ENCODE results near the gene HYI.
"Not testable (repeated sequence)": the region's sequence is repeated elsewhere in the genome, so short reads cannot be mapped to it uniquely, and the experiment has no call there.

The HYI gene

DNA sequence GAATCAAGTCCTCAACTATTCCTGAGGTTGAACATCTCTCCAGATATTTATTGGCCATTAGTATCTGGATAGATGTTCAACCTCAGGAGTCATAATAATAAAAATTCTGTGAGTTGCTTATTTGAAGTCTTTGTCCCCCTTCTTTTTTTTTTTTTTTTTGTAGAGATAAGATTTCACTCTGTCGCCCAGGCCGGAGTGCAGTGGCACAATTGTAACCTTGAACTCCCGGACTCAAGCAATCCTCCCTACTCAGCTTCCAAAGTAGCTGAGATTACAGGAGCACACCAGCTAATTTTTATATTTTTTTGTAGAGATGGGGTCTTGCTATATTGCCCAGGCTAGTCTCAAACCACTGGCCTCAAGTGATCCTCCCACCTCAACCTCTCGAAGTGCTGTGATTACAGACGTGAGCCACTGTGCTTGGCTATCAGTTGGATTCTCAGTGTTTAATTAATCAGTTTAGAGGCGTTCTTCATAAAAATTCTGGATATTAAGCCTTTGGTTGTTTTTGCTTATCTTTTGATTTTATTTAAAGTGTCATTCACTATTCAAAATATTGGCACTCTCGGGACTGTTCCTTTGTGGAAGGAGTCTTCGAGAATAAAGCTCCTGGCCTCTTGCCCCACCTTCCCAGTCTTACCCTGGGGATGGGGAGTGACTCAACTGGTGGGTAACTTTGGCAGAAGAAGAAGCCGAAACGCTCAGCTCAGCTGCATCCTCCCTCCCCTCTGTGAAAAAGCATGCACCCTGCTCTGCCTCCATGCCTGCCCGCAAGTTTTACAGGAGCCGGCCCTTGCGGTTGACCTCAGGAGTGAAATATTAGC lies 11.2 kb upstream of the HYI start:
- no peak for DNase-seq

DNA sequence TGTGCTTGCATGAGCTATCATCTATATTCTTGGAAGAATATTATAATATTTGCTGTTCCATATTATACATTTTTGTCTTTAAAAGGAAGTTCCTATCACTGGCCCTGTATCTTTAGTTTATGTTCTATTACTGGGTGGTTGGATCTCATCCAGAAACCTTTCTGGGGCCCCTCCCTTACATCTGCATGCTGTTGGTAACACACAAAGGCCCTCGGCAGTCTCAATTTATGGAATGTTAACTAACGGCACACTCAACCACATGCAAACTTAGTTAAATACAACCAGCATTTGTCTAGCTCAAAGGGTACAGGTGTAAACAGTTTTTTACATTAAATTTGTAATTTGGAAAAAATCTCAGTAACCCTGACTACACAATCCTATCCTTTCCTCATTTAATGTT lies 9.7 kb upstream of the HYI start:
- DNase-seq: no peak

DNA sequence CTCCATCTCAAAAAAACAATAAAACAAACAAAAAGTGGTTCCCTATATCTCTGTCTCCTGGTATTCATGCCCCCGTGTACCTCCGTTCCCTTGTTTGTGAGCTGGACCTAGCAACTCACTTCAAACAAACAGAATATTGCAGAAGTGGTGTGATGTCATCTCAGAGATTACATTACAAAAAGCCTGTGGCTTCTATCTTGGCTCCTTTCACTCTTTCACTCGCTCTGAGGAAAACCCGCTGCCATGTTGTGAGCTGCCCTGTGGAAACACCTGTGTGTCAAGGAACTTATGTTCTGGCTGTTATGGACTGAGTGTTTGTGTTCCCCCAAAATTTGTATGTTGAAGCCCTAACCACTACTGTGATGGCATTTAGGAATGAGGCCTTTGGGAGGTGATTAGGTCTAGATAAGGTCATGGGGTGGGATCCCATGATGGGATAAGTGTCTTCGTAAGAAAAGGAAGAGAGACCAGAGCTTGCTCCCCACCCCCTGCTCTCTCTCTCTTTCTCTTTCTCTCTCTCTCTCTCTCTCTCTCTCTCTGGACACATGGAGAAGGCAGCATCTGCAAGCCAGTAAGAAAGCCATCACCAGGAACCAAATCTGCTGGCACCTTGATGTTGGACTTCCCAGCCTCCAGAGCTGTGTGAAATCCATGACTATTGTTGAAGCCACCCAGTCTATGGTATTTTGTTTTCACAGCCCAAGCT lies 7.4 kb upstream of the HYI start:
- DNase-seq: no peak

DNA sequence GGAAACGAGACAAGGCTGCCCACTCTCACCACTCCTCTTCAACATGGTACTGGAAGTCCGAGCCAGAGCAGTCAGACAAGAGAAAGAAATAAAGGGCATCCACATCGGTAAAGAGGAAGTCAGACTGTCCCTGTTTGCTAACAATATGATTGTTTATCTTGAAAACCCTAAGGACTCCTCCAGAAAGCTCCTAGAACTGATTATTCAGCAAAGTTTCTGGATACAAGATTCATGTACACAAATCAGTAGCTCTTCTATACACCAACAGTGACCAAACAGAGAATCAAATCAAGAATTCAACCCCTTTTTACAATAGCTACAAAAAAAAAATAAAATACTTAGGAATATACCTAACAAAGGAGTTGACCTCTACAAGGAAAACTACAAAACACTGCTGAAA lies 4.6 kb upstream of the HYI start:
- not testable (repeated sequence) for DNase-seq

DNA sequence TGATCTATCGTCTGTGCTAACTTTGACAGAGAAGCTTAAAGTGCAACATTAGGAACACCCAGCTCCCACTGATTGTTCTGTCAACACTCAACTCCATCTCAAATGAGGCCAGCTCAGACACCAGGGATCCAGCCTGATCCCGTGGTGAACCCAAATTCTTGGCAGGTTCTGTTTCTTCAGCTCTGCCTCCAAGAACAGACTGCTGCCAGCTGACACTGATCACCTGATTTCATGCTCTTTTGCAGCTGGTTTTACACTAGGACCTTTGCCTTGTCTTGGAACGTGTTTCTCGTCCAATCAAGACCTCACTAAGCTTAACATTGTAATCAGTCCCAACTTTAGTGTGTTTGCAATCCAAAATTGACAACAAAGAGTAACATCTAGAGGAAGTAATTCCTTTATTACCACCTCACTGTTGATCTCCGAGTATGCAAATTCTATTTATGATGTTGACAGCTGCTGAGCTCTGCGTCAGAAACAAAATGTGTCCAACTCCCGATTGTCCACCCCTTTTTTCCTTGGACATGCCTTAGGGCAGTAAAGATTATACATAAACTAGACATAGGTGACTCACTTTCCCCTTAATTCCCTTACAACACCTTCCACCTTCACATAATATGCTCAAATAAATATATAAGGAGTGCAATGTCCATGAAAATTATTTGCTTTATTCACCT lies 1.6 kb upstream of the HYI start:
- no peak for DNase-seq

DNA sequence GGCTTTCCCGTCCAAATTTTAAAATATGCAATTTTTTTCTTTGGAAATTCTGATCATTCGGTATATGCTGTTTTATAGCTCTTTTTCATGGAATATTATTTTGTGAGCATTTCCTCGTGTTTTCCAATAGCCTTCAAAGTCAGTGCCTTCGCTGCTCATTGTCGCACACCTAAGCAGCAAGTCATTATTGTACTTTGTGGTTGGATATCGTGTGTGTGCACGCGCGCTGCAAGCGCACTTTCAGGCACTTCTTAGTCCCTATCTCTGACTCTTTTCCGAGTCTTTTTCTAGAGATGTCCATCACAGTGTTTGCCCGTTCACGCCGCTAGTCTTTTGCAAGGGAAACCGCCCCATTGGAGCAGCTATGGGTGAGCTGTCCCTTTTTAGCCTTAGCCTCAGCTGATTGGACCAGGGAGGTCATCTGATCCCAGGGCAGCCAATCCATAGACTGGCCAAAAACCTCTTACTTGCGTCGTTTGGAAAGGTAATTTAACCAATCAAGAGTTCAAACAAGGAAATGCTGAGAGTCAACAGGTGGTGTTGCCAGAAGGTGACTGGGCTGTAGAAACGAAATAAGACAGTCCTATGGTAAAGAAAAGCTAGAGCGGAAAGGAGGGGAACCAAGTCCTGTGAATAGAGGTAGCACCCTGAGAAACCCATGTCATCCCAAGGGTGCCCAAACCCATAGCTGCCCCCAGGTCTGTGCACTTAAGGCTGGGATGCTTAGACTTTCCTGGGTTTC lies 710 bp upstream of the HYI start:
- DNase-seq: peak; percentile 87

DNA sequence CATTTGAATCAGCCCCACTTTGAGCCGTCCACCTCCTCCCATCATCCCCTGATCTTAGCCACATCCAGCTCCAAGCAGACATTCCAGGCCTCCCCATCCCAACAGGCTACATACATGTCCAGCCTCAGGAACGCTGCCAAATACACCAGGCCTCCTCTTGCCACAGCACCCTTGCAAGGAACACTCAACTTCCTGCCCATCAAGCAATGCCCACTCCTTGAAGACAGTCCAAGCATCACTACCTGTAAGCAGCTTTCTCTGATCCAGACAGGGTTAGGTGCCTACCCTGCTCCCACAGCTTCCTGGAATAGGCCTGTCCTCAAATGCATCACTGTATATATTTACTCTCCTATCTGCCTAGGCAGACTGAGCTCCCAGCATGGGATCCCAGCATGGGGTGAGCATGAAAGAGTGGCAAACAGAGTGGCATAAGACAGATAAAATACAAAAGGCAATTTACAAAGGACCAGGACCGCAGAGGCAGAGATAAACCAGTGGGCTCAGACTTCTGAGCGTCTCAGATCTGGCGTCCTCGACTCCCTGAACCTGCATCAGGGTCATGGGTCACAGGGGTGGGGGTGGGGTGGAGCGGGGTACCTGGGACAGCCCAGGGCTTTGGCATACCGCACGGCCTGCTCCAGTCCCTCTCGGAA lies 816 bp downstream of the HYI start:
- DNase-seq: no peak

DNA sequence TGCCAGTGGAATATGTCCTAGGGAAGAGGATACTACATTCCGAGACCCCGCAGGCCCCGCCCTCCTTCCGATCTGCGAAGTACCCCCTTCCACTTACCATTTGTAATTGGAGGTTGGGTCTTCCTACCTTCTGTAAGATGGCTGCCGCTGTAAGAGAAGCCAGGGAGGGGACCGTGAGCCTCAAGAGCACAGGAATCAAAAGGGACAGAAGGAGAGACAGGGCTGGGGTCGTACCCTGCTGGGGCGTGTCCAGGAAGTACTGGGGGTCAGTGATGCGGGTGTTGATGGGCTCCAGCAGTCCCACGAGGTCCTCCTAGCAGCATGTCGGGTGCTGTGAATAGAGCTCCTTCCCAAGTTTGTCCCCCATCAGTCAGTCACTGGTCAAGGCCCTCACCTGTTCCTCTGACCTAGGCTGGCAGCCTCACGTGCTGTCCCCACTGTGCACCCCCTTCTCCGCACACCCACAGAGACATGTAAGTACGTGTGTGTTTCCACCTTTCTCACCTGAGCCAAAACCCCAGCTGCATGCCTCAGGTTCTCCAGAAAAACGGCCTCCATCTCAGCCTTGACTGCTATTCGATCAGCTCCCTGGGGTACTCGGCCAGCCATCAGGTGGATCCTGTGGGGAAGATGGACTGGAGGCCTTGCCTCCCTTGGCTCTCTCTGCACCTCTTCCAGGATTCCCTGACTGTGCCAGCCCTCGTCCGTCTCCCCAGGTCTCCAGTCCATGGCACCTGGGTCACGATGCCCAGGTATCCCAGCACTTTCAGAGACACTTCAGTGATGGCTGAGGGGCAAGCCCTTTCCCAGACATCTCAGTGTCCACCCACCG lies 1.8 kb downstream of the HYI start:
- DNase-seq: no peak

DNA sequence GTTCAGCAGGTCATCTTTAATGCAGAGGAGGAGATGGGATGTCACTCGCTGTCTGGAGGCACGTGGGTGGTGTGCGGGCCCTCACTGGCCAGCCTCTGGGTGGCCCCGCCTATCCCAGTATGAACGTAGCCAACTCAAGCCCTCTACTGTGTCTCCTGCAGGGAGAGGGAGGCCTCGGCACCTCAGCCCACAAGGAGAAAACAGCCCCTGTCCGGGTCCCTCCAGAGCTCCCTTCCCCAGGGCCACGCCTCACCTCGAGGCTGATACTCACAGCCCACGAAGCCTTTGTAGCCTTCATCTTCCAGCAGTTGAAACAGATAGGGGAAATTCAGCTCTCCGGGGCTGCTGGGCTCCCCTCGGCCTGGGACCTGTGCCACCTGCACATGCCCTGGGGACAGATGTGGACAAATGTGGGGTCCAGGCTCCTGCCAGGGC lies 2.6 kb downstream of the HYI start:
- DNase-seq: no peak

DNA sequence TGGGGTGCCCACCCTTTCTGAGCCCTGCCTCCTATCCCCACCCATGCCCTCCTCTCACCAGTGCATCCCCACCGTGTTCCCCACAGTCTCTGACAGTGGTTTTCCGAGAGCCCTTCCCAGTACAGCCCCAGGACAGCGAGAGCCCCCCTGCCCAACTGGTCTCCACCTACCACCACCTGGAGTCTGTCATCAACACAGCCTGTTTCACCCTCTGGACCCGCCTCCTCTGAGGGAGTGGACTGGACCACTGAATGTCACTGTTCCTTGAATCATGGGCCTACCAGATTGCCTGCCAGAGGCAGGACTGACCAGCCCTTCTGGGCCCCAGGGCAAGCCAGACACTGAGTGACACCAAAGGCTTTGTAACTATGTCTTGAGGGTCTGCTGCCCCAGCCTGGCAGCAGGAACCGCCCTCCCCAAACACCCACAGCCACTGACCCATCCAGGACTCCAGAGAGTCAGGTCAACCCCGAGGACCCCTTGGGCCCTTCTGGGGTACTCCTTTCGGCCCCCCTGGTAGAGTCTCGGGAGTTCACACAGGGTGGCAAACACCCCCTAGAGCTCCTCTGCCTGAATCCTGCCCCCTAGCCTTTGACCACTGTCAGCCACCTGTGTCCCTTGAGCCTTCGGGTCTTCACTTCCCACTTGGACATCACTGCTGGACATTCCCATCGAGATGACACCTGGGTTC lies 3.3 kb downstream of the HYI start:
- no peak for DNase-seq

DNA sequence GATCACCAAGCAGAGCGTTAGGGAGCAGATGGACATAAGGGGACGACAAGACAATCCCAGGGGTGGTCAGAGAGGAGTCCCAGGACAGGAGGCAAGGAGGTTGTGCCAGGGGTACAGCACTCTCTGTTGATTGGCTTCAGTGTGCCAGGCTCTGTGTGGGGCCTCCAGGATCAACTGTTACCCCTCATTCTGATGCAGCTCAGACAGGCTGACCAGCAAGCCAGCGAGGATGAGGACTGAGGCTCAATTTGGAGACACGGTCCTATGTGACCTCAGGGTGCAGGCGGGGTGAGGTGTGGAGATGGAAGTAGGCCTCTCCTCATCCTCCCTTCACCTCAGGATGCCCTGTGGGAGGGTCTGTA lies 4.0 kb downstream of the HYI start:
- no peak for DNase-seq

DNA sequence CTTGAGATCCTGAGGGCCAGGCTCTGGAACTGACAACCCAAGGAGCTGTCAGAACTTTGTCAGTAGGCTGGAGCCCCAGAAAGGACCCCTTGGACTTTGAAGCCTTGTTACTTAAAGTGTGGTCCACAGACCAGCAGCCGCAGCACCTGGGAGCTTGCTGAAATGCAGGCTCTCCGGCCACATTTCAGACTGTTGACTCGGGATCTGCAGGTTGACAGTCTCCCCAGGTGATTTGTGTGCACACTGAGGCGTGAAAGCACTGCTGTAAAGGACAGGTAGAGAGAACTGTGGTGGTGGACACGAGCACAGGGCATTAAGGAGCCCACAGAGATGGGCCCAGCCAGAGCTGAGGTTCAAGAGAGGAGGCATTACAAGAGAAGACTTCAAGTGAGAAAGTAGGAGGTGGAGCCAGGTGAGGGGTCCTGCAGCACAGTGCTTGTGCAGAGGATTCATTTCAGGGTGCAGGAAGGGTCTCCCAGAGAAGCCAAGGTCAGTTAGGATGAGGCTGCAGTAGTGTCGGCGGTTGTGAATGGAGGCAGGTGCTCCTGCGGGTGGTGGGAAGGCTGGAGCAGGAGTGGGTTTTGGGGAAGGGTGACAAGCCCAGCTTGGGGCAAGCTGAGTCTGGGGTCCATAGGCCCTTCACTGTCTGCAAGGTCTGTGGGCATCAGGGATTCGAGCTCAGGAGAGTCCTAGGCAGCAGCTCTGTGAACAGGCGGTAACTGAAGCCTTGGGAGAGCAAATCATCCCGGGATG lies 4.6 kb downstream of the HYI start:
- no peak for DNase-seq

DNA sequence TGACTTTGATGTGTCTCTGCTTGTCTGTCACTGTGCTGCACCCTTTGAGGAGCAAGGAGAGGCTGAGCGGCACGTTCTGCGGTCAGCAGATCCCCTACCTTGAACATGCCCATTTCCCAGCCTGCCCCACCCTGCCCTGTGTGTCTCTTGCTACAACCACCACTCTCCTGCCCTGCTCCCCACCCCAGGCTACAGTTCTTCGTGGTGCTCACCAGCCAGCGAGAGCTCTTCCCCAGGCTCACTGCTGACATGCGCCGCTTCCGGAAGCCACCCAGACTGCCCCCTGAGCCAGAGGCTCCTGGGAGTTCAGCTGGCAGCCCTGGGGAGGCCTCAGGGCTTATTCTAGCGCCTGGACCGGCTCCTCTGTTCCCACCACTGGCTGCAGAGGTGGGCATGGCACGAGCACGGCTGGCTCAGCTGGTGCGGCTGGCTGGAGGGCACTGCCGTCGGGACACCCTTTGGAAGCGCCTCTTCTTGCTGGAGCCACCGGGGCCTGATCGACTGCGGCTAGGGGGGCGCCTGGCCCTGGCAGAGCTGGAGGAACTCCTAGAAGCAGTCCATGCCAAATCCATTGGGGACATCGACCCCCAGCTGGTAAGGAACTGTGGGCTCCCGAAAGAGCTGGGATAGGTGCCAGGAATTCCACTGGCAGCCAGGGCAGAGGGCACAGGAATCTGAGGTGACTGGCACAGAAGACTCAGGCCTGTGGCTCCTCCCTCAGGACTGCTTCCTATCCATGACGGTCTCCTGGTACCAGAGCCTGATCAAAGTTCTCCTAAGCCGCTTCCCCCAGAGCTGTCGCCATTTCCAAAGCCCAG lies 5.6 kb downstream of the HYI start:
- no peak for DNase-seq

DNA sequence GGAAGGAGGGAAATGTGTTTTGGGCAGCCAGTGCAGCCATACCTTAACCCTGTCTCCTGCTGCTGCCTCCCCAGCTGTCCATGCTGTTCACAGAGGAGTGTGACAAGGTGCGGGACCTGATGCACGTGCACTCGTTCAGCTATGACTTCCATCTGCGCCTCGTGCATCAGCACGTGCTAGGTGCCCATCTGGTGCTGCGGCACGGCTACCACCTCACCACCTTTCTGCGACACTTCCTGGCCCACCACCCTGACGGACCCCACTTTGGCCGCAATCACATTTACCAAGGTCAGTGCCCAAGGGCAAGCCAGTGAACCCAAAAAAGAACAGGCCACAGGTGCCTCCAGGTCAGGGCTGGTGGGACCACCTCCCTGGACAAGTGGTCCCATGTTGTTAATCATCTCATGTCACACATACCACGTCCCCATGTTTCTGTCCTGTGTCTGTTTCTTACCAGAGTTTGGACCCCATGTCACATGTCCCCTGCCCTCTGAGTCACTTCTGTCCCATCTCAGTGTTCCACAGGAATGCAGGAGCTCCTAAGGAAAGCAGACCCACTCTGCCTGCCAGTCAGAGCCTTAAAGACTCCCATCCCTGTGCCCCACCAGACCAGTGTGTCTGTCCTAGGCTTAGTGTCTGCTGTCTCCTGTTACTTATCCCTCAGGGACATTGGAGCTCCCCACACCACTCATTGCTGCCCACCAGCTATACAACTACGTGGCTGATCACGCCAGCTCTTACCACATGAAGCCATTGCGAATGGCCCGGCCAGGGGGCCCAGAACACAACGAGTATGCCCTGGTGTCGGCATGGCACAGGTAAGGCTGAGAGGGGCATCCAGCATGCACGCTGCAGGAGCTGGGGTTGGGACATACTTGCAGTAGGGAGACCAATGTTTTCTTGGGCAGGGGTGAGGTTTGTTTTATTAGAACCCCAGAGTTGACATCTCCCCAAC lies 6.6 kb downstream of the HYI start:
- no peak for DNase-seq

DNA sequence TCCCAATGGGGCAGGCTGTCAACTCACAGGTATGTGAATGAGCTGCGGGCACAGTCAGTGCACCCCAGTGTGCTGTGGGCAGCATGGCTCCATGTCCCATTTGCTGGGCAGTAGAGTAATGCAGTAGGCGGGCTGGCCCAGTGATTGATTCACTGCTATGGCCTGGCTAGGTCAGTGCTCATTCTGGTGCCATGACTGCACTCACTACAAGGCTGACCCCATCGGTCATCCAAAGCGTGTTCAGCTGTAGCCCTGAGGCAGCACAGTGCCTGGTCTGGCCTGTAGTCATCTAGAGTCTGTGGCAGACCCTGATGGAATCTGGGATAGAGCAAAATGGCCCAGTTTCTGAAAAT lies 7.4 kb downstream of the HYI start:
- DNase-seq: no peak

DNA sequence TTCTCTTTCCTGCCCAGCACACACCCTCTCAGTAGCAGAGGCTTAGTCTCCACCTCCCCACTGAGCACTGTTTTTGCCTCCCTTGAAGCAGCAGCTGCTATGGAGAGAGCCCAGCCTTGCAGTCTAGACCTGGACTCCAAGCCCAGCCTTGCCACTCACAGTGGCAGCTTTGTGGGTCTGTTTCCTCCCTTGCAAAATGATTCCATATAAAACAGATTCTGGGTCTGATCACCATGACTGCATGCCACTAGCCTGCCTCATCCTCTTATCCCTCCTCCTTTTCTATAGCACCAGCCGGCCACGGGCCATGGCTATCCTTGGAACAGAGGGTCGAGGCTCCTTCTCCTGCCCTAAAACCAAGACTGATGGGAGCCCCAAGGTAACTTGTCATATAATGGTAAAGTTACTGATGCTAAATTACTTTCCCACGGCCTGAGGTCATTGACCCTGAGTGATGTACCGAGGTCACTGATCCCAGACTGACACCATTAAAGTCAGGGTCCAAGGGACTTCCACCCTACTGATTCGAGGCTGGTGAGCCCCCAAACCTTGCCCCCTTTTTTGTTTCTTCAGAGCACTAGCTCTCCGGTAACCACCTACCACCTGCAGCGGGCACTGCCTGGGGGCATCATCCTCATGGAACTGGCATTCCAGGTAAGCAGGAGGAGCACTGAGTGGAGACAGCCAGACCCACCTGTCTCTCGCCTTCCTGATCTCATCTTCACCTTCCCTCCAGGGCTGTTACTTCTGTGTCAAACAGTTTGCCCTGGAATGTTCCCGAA lies 7.9 kb downstream of the HYI start:
- no peak for DNase-seq

DNA sequence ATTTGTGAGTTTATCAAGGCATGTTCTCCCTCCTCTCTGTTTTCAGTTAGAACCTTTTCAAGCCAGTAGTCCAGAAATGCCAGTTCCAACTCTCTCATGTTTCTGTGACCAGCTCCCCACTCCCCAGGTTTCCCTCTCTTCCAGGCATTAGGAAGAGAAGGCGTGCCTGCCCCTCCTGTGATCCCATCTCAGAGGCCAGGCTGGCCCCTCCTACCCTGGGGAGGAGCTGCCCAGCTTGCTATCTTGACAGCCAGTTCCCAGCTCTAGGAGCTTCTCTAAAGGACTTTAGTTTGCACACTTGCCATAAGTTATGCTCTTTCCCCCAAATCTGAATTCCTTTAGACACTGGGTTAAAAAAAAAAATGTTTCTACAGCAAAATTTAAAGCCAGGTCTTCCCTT lies 8.9 kb downstream of the HYI start:
- DNase-seq: no peak
